Stimulated activated CD4-positive, alpha-beta T cell treated with anti-CD3 and anti-CD28 coated beads, Interleukin-12 subunit alpha, Interleukin-12 subunit beta, amount 100 ng/mL, for 24 hours (primary cell): Measurements from ENCODE around the gene LOC101059915.
"Not testable (repeated sequence)": the region's sequence is repeated elsewhere in the genome, so short reads cannot be mapped to it uniquely, and the experiment has no call there.

Source experiments
- DNase-seq, 2 experiments: peaks; one replicate each; pipeline ENCODE4 v3.0.0-alpha.2; 2020; ENCODE audit warnings: low read depth in 2 of 2

Gene LOC101059915

GRCh38 chrX:71675636-71676035, 8.3 kb downstream of the LOC101059915 start:
- not testable (repeated sequence) for DNase-seq

GRCh38 chrX:71676068-71676795, 8.9 kb downstream of the LOC101059915 start:
- DNase-seq: not testable (repeated sequence)

DNA sequence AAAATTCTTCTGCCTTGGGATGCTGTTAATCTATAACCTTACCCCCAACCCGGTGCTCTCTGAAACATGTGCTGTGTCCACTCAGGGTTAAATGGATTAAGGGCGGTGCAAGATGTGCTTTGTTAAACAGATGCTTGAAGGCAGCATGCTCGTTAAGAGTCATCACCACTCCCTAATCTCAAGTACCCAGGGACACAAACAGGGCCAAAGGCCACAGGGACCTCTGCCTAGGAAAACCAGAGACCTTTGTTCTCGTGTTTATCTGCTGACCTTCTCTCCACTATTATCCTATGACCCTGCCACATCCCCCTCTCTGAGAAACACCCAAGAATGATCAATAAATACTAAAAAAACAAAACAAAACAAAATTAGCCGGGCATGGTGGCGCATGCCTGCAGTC, 9.8 kb downstream of the LOC101059915 start:
- DNase-seq: not testable (repeated sequence)

GRCh38 chrX:71679575-71680207, 12.3 kb downstream of the LOC101059915 start:
- DNase-seq: no peak

- not testable (repeated sequence) for DNase-seq
These were observed 29.5 kb downstream of the LOC101059915 start for GRCh38 chrX:71696641-71697465.

DNA sequence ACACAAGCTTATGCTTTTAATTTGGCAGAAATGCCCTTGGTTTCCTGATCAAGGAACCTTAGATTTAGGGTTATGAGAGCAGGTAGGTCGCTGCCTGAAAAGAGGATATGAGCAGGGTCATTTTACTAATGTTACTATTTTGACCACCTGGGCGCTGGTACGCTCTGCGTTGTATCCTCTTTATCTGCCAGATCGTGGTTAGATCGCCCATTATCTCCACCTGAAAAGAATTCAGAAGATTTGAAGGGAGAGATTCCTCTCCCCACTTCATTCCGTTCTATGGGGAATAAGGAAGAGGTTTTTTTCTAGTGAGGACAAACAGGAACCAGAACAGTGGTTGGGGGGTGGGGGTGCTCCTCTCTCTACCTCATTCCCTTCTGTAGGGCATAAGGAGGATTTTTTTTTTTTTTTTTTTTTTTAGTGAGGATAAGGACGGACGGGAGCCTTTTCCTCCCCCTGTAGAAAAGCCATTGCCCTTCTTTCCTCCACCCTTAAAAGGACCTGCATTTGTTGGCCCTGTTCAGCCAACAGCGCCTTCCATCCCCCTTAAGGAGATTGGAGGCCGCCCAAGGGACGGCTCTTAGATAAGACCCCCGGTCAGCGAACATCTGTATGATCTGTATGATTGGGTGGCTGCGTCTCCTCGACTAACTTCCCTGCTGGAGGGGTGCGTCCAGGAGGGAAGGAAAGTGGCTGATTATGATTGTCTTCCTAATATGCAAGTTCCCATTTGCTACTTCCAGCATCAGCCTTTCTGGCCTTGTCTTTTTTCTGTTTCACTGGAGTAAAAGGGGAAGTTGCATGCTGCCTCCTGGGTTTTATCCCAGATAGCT, 30.3 kb downstream of the LOC101059915 start:
- not testable (repeated sequence) for DNase-seq

- DNase-seq: not testable (repeated sequence)
These were observed 31.1 kb downstream of the LOC101059915 start for GRCh38 chrX:71698299-71699022.

- DNase-seq: not testable (repeated sequence)
These were observed 31.6 kb downstream of the LOC101059915 start for GRCh38 chrX:71699023-71699344.

DNA sequence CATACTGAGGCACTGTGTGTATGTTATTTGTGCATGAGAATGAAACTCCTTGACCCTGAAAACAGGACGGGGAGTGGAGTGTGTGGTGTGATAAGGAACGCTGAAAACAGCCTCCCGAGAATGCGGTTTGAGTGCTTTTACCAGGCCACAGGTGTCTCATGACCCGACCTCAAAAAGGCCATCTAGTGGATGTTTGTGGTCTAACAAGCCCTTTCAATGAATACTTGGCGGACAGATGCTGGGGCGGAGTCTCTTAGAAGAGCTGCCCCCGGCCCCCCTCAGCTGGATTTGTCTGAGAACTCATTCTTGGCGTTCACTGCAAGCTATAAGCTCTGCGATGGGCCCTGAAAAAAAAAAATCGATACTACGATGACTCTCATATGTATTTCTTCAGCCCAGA, 35.5 kb downstream of the LOC101059915 start:
- DNase-seq: not testable (repeated sequence)

GRCh38 chrX:71714064-71714463, 46.7 kb downstream of the LOC101059915 start:
- not testable (repeated sequence) for DNase-seq

- DNase-seq: not testable (repeated sequence)
These were observed 48.2 kb downstream of the LOC101059915 start for GRCh38 chrX:71715551-71715950.

GRCh38 chrX:71716323-71716722, 49.0 kb downstream of the LOC101059915 start:
- not testable (repeated sequence) for DNase-seq

DNA sequence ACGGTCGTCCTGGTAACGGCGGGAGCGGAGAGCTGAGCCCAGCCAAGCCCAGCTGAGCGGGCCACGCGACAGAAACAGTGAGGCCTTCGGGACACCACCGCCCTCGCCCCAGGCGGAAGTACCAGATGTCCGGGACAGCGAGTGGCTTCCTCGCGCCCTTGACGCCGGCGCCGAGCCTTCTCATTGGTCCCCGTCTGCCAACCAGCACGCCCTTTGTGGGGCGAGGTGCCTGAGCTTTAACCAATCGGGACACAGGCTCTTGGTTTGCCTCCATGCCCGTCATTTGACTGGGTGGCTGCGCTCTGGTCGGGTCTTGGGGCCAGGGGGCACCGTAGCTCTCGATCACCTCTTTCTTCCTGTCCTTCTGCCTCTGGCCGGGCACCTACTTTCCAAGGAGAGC, 50.8 kb downstream of the LOC101059915 start, which contains the start of gene CXorf49:
TSS of gene CXorf49 (minus strand) at position 101 of the 400 bp plus-strand sequence. CDS start 134 bp downstream, outside the sequence.
- DNase-seq: not testable (repeated sequence)

DNA sequence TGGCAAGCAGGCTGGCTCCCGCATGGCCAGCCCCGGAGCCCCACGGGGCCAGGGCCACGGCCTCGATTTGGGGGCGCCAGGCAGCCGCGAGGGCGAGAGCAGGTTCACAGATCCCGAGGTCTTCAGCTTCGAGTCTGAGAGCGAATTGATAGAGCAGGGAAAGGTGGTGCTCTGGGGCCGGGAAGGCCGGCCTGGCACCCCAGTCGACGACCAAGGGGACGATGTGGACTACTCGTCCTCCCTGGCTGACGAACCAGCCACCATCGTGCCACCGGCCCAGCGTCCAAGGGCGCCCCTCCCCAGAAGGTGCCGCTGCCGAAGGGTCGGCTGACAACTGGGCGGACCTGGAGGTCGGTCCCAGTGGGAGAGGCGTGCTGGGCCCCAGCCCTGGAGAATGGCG, 51.8 kb downstream of the LOC101059915 start:
- not testable (repeated sequence) for DNase-seq

GRCh38 chrX:71720289-71720886, 53.0 kb downstream of the LOC101059915 start:
- DNase-seq: not testable (repeated sequence)
